NCI-H146 (cell line): ENCODE measurements around the gene CAPN1.
"Not testable (repeated sequence)": the region's sequence is repeated elsewhere in the genome, so short reads cannot be mapped to it uniquely, and the experiment has no call there.

Source experiments
- DNase-seq: peaks from one replicate; lab custom pipeline; 2025; lab: John Stamatoyannopoulos, UW

CAPN1 gene

DNA sequence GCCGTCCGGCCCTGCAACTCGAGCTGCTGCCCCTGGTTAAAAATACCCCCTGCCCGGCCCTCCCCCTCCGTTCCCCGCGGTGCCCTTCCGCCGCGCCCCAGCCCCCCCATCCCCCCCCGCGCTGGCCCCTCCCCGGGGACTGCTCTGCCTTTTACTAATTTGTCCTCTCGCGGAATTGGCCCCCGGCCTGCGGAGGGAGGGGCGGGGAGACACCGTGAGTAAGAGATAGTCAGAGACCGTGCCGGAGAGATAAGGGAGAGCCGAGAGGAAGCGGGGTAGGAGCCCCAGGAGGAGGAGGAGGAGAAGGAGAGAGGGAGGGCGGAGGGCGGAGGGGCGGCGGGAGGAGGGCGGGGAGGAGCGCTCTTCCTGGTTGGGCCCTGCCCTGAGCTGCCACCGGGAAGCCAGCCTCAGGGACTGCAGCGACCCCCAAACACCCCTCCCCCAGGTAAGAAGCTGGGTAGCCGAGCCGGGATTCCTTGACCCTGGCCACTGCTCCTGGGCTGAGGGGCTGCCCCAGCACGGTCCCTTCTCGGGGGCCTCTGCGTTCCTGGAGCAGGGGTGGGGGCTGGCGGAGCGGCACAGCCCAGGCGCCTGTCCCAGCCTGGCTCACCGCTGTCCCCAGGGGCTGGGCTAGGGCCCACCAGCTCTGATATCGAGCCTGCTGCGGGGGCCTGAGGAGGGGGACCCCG lies at the start of gene CAPN1:
TSS of gene CAPN1 (plus strand) at position 360 of the 689 bp plus-strand sequence. CDS start 774 bp downstream, outside the sequence.
- DNase-seq: peak; percentile 84

DNA sequence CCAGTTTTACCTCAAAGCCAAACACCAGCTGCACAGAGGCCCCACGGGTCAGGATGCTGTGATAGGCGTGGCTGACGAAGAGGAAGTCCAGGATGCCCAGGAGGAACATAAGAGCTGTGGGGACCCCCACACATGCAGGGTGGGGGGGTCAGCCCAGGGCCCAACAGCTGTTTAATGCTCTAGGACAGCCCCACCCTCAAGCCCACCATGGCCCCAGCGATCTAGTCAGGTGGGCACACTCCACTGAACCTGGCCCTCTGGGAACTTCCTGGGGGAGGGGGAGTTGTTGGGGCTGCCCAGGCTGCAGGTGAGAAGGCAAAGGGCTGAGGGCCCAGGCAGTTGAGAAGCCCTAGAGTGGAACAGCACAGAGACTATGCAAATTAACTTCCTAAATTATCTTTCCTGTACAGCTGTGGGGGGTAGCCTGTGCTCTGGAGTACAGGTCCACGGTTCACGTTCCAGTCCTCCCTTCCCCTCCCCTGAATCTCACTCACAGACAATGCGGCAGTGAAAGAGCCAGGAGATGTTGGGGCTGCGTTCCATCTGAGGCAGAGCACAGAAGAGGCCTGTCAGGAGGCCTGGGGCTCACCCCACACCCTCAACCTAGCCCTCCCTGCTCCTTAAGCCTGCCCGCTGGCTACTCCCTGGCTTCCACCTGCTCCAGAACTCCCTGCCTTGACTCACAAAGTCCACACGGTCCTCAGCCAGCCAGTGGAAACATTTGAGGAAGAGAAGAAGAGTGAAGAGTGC lies 49.3 kb upstream of the CAPN1 start:
- DNase-seq: no peak

DNA sequence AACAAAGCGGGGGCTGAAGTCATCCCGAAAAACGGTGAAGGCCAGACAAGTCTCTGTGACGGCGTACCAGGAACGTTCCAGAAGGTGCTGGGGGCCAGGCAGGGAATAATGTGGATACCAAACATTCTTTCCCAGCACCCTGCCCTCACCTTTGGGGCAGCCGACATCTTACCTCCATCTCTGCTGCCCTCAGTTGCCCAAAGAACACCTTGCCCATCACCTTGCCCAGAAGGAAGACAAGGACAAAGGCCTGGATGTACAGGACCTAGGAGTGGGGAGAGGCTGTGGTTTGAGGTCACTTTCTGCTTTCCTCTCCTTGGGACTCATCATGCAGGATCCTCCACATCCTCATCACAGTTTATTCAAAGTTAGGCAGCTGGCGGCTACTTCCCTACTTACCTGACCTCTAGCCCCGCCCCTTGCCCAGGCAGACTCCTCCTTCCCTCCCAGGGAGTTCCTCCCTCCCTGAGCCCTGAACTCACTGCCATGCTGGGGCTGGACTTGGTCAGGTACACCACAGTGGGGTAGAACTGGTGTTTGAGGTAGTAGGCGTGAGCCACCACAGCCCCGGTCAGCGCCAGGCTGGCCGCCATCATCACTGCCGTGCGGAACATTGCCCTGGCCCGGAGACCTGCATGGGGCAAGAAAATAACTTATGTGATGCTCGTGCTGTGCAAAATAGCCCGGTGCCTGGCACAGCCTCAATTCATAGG lies 48.6 kb upstream of the CAPN1 start:
- DNase-seq: peak; percentile 55

- no peak for DNase-seq
Observed at GRCh38 chr11:65133724-65134123, 48.0 kb upstream of the CAPN1 start.

GRCh38 chr11:65134240-65134951 lies 47.3 kb upstream of the CAPN1 start, which contains the start of gene SYVN1:
TSS of gene SYVN1 (minus strand) at chr11:65134519. CDS start at chr11:65133601, 918 bp downstream.
- peak; percentile 91 for DNase-seq

GRCh38 chr11:65134952-65135632 lies 46.6 kb upstream of the CAPN1 start:
- peak; percentile 98 for DNase-seq

GRCh38 chr11:65135633-65136145 lies 46.0 kb upstream of the CAPN1 start:
- no peak for DNase-seq

DNA sequence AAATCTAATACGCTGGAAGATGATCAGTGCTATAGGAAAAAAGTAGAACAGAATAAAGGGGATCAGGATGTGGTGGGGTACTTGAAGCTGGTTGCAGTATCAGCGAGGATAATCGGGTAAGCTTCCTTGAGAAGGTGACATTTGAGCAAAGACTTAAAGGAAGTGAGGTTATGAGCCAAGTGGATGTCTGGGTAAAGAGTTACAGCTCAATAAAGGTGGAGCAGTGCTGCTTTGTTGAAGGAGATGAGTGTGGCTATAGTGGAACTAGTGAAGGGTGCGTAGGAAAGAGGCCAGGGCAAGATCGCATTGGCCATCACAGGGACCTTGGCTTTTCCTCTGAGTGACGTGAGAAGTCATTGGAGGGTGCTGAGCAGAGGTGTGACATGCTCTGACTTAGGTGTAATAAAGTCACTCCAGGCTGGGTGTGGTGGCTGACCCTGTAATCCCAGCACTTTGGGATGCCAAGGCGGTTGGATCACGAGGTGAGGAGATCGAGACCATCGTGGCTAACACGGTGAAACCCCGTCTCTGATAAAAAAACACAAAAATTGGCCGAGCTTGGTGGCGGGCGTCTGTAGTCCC lies 45.1 kb upstream of the CAPN1 start:
- DNase-seq: no peak

DNA sequence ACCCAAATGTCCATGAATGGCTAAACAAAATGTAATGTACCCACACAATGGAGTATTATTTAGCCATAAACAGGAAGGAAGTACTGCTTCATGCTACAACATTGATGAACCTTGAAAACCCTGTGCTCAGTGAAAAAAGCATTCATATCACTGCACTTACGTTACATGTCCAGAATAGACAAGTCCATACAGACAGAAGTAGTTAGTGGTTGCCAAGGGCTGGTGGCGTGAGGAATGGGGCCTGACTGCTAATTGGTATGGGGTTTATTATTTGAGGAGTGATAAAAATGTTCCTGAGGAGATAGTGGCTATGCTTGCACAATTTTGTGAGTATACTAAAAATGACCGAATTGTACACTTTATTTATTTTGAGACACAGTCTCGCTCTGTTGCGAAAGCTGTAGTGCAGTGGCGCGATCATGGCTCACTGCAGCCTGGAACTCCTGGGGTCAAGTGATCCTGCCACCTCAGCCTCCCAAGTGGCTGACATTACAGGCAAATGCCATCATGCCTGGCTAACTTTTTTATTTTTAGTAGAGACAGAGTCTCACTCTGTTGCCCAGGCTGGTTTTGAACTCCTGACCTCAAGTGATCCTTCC lies 39.7 kb upstream of the CAPN1 start:
- no peak for DNase-seq

DNA sequence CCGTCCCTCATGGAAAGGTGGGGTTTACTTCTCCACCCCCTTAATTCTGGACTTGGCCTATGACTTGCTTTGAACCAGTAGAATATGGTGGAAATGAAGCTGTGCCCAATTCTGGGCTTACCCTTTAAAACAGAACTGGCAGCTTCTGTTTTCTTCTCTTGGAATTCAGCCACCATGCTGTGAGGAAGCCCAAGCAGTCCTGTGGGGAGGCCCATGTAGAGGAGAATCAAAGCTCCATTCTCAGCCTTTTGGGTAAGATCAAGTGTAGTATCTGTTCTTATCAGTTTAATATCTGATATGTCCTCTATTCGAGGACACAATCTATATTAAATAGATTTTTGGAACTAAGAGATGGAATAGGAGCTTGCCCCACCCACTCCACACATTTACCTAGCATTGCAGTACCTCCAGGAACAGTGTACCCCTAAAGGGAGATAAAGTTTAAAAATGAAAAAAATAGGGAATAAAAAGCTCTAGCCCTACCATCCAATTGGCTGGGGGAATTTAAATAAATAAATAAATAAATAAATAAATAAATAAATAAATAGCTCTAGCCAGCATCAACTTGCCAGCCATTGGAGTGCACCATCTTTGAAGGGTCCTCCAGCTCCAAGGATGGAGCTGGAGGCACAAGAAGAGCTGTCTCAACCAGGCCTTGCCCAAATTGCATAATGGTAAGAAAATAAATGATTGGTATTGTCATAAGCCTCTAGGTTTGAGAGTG lies 34.2 kb upstream of the CAPN1 start:
- DNase-seq: no peak

GRCh38 chr11:65148657-65149056 lies 33.1 kb upstream of the CAPN1 start:
- no peak for DNase-seq

DNA sequence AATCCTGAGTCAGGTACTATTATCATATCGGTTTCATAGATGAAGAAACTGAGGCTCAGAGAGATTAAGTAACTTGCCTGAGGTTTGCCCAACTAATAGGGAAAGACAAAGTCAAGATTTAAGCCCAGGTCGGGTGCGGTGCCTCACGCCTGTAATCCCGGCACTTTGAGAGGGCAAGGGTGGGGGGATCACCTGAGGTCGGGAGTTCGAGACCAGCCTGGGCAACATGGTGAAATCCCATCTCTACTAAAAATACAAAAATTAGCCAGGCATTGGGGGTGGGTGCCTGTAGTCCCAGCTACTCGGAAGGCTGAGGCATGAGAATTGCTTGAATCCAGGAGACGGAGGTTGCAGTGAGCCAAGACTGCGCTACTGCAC lies 31.6 kb upstream of the CAPN1 start:
- not testable (repeated sequence) for DNase-seq

- DNase-seq: peak; percentile 23
Observed at GRCh38 chr11:65150509-65151299, 31.0 kb upstream of the CAPN1 start.

GRCh38 chr11:65151331-65151899 lies 30.3 kb upstream of the CAPN1 start:
- no peak for DNase-seq

DNA sequence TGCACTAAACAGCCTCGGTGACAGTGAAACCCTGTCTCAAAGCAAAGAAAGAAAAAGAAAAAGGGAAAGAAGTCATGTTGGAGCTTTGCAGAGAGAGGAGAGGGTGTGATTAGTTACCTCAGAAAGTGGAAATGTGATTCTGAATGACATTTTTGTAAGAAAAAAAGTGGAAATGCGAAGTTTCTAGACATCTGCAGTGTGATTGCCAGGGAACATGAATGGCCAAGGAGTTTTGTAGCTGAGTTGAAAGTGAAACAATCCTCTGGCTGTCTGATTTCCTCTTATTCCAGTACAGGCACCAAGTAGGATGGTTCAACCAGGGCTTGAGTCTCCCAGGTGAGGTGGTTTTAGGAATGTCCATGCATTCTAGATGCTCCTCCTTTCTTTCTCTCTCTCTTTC lies 29.6 kb upstream of the CAPN1 start:
- DNase-seq: no peak

DNA sequence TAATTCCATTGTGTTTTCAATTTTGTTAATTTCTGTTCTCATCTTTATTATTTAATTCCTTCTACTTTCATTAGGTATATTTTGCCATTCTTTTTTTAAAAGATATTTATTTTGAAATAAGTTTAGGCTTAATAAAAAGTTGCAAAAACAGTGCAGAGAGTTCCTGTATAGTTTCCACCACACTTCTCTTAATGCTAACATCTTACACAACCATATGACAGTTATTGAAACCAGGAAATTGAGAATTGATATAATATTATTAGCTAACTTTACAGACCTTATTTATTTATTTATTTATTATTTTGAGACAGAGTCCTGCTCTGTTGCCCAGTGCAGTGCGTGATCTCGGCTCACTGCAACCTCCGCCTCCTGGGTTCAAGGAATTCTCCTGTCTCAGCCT lies 25.5 kb upstream of the CAPN1 start:
- DNase-seq: no peak

DNA sequence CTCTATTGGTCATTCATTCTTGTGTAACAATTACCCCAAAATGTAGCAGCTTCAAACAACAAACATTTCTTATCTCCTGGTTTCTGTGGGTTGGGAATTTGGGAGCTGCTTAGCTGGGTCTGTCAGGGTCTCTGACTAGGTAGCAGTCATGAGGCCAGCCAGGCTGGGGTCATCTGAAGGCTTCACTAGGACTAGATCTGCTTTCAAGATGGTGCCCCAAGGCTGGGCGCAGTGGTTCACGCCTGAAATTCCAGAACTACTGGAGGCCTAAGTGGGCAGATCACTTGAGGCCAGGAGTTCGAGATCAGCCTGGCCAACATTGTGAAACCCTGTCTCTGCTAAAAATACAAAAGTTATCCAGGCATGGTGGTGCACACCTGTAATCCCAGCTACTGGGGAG lies 24.8 kb upstream of the CAPN1 start:
- DNase-seq: no peak

DNA sequence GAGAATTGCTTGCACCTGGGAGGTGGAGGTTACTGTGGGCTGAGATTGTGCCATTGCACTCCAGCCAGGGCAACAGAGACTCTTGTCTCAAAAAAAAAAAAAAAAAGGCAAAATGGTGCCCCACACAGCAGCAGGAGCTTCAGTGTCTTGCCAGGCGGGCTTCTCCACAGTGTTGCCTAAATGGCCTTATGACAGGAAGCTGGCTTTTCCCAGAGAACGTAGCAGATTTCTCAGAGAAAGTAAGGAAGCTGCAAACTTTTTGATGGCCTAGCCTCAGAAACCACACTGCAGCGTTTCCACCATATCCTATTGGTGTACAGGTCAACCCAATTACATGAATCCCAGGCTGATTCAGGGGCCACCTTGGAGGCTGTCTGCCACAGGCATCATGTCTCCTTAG lies 24.4 kb upstream of the CAPN1 start:
- no peak for DNase-seq

DNA sequence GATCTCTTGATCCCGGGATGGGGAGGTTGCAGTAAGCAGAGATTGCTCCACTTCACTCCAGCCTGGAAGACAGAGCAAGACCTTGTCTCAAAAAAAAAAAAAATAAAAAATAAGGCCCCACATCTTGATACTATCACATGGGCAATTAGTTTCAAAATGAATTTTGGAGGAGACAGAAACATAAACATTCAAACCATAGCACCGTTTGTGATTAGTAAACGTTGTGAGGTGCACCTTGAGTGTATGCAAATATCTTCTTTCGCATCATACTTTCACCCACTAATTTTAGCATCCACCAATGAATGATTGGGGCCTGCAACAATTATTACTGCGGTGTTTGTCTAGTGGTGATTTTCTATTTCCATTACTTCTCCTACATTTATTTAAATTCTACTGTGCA lies 22.7 kb upstream of the CAPN1 start:
- DNase-seq: no peak
